GM12874 (cell line): ENCODE measurements around the gene ATP6AP2.

ENCODE experiments used
- TF ChIP-seq, protein P1 (sequence below): IDR thresholded peaks from 2 replicates; pipeline ENCODE4 v1.5.1; 2011; ENCODE audit warnings: low read depth, mild to moderate bottlenecking, control low read depth, low read length, moderate library complexity; ENCODE audit not compliant: insufficient read depth

Gene ATP6AP2

DNA sequence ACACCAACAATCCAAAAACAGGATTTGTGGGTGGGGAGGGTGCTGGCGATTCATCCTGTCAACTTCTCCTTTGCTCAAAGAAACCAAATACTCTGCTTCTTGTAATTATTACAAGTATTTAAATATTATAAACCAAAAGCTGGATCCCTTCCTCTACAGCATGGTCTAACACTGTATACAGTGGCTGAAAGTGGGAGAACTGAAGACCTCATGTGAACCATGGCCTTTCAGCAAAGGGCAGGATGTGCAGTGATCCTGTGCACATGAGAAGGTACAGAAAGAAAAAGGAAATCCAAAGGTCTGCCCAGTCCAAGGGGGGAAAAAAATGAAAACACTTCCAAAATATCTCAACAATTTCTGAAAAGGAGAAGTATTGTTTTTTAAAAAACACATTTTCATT lies 71.9 kb downstream of the ATP6AP2 start:
- TF ChIP-seq, protein P1, sequence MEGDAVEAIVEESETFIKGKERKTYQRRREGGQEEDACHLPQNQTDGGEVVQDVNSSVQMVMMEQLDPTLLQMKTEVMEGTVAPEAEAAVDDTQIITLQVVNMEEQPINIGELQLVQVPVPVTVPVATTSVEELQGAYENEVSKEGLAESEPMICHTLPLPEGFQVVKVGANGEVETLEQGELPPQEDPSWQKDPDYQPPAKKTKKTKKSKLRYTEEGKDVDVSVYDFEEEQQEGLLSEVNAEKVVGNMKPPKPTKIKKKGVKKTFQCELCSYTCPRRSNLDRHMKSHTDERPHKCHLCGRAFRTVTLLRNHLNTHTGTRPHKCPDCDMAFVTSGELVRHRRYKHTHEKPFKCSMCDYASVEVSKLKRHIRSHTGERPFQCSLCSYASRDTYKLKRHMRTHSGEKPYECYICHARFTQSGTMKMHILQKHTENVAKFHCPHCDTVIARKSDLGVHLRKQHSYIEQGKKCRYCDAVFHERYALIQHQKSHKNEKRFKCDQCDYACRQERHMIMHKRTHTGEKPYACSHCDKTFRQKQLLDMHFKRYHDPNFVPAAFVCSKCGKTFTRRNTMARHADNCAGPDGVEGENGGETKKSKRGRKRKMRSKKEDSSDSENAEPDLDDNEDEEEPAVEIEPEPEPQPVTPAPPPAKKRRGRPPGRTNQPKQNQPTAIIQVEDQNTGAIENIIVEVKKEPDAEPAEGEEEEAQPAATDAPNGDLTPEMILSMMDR = no peak

DNA sequence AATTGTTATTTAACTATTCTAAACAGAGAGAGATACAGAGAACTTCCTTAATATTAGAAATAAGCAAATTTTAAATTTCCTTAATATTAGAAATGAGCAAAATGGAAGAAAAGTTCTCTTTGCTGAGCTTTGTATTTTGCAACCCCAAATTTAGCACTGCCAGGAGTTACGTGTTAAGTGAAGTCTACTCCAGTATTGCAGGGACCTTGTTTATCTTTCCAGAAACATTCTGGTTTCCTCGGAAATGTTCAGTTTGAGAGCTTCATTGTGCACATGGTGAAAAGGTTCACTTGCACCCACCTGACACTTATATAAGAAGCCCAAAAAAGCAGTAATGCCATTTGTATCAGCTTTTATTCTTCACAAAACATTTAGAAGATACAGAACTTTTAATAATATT lies 72.8 kb downstream of the ATP6AP2 start:
- TF ChIP-seq, protein P1 = no peak
